Measurements from ENCODE around the gene XIST. TPM values are rescaled to one million over a fixed set of nuclear protein-coding genes. Genes with fewer than 3 reads are reported as not detected.

XIST gene
- total and polyA plus RNA-seq, 9 of the 15 experiments (the other 6 are each of a cell fraction or from before 2014, with no cell fraction given) = 22.4 to 160 (median 55.5) TPM

DNA sequence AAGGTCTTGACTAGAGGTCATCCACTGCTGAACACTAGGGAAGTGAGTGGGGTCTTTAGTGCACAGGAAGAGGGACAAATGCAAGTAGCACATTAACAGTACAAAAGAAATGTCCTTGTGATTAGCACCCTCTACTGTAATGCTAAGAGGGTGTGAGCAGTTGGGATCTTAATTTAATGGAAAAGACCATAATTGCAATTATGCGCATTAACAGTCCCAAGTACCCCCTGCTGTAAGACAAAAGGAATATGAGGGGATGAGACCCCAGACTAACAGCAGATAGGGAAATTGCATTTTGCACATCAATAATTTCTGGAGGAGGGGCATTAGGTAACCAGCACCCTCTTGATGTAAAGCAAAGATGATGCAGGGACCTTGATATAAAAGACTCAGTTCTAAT, 4.5 kb downstream of the XIST start:
- 67% methylated on average over 1 of the region's 1 CpG for WGBS (ENCODE audit: insufficient coverage, low coverage, missing lambda C conversion rate)

DNA sequence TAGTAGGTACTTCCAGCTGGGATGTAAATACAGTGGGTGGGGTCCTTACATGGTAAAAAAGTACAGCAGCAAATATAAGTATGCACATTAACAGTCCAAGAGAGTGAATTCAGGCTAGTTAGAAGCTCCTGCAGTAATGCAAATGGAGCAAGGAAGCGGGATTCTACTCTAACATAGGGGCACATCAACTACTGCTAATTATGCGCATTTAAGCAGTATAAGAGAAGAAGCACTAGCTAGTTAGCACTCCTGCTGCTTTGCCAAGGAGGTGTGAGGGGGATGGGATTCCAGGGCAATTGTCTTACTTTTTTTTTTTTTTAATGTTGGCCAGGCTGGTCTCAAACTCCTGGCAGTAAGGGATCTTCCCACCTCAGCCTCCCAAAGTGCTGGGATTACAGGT, 5.4 kb downstream of the XIST start:
- no peak for FAIRE-seq
- in situ Hi-C loops (cut with MboI) (no loop called here), intact Hi-C loops (cut with micrococcal nuclease) (no loop called here)
- Histone ChIP-seq H3K9me1 (ENCODE audit: control insufficient read depth, insufficient read depth, low read length) (peaks cover 3% of the 10 kb centered on the region), H2AFZ (ENCODE audit: low read depth, low read length) (no peak overlapping the region), H3K4me3 (no peak overlapping the region), H3K27ac (ENCODE audit: extremely low read depth, low read depth, low read length) (no peak overlapping the region), H3K9ac (ENCODE audit: insufficient read depth in 1 of 2, low read depth in 2 of 2, low read length in 2 of 2) (no peak overlapping the region), H3K4me1 (replicated peaks in 1 of 2; ENCODE audit: control insufficient read depth in 2 of 2, insufficient read depth in 2 of 2, low read length in 2 of 2) (no peaks in the 10 kb centered on the region; a peak in 1 of 5 replicates), H4K20me1 (replicated peaks; ENCODE audit: control insufficient read depth, insufficient read depth, low read length) (peaks cover 53% of the 10 kb centered on the region), H3K27me3 (ENCODE audit: control insufficient read depth in 2 of 2, insufficient read depth in 2 of 2, low read length in 2 of 2) (no peaks in the 10 kb centered on the region), H3K36me3 (ENCODE audit: control insufficient read depth, insufficient read depth, low read length) (peaks cover 44% of the 10 kb centered on the region; the same call in 2 of the 3 replicates), H3K9me3 (replicated peaks; ENCODE audit: control insufficient read depth, insufficient read depth, low read depth, low read length) (no peaks in the 10 kb centered on the region), H3K79me2 (ENCODE audit: control insufficient read depth, insufficient read depth, low read length) (peaks cover 99% of the 10 kb centered on the region), H3K4me2 (ENCODE audit: insufficient read depth, low read length) (no peak overlapping the region)
- no peak for ATAC-seq
- DNase-seq (ENCODE audit: extremely low read depth in 1 of 4, low spot score in 3 of 4) = no peak
- WGBS (ENCODE audit: insufficient coverage, low coverage, missing lambda C conversion rate) = 56% methylated on average over 2 of the region's 2 CpGs
- BruUV-seq (replicated peaks) = no TSS peak
- ChIA-PET POLR2A (no interaction called here), CTCF (ENCODE audit: low intra/inter-chr PET ratio) (no interaction called here)
- TF ChIP-seq CSDE1 (IDR thresholded peaks at IDR 0.05) = no peak
- TF ChIP-seq PHF21A (IDR thresholded peaks at IDR 0.05; ENCODE audit: borderline replicate concordance, low read depth) = no peak
- no peak for TF ChIP-seq CHD4 (IDR thresholded peaks at IDR 0.05; ENCODE audit: insufficient read depth, insufficient replicate concordance, low read depth, low read length, poor library complexity, severe bottlenecking)
- no peak for TF ChIP-seq ZFP36 (IDR thresholded peaks at IDR 0.05; ENCODE audit: low read depth, low read length, partially characterized antibody)
- TF ChIP-seq EP400 (IDR thresholded peaks at IDR 0.05) = no peak

More for the DNA sequence above, 4.5 kb downstream of the XIST start:
- Histone ChIP-seq H3K79me2 (ENCODE audit: control insufficient read depth, insufficient read depth, low read length) (peaks cover 94% of the 10 kb centered on the region), H3K4me3 (peak overlapping the region; percentile 34; the same call in 1 of the 2 replicates), H3K36me3 (ENCODE audit: control insufficient read depth, insufficient read depth, low read length) (peaks cover 41% of the 10 kb centered on the region; the same call in 2 of the 3 replicates), H3K27me3 (ENCODE audit: control insufficient read depth in 2 of 2, insufficient read depth in 2 of 2, low read length in 2 of 2) (no peaks in the 10 kb centered on the region), H3K27ac (ENCODE audit: extremely low read depth, low read depth, low read length) (no peak overlapping the region), H3K9ac (ENCODE audit: insufficient read depth in 1 of 2, low read depth in 2 of 2, low read length in 2 of 2) (no peak overlapping the region), H3K4me2 (ENCODE audit: insufficient read depth, low read length) (peak overlapping the region; percentile 70), H3K4me1 (replicated peaks in 1 of 2; ENCODE audit: control insufficient read depth in 2 of 2, insufficient read depth in 2 of 2, low read length in 2 of 2) (no peaks in the 10 kb centered on the region; a peak in 1 of 5 replicates), H3K9me3 (replicated peaks; ENCODE audit: control insufficient read depth, insufficient read depth, low read depth, low read length) (no peaks in the 10 kb centered on the region), H2AFZ (ENCODE audit: low read depth, low read length) (no peak overlapping the region), H4K20me1 (replicated peaks; ENCODE audit: control insufficient read depth, insufficient read depth, low read length) (peaks cover 47% of the 10 kb centered on the region), H3K9me1 (ENCODE audit: control insufficient read depth, insufficient read depth, low read length) (peaks cover 3% of the 10 kb centered on the region)
- DNase-seq (ENCODE audit: extremely low read depth in 1 of 4, low spot score in 3 of 4) (no peak), ATAC-seq (no peak), FAIRE-seq (no peak)
- TF ChIP-seq, protein P1, sequence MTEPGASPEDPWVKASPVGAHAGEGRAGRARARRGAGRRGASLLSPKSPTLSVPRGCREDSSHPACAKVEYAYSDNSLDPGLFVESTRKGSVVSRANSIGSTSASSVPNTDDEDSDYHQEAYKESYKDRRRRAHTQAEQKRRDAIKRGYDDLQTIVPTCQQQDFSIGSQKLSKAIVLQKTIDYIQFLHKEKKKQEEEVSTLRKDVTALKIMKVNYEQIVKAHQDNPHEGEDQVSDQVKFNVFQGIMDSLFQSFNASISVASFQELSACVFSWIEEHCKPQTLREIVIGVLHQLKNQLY (CRISPR knock-in tag; conservative IDR thresholded peaks at IDR 0.05) = no peak
- TF ChIP-seq KDM4B (IDR thresholded peaks at IDR 0.05; ENCODE audit: borderline replicate concordance in 2 of 2, low read depth in 1 of 2) (no peak), BACH1 (tag; IDR thresholded peaks at IDR 0.05) (no peak), NR4A1 (CRISPR knock-in tag; IDR thresholded peaks at IDR 0.05) (no peak), NR4A1 (tag; IDR thresholded peaks at IDR 0.05) (no peak)
- intact Hi-C loops (cut with micrococcal nuclease) = no loop called here
- no TSS peak for BruUV-seq (replicated peaks)
- in situ Hi-C loops (cut with MboI) = no loop called here
- ChIA-PET CTCF (ENCODE audit: low intra/inter-chr PET ratio) (no interaction called here), POLR2A (no interaction called here)

Measured in K562 (cell line).